HEK293T (cell line): ENCODE results near the gene TBC1D16.

Source experiments
- CTCF ChIA-PET: fragments of 350-600 bp; formaldehyde crosslinking; extraction: SDS; loops from one replicate; lab custom pipeline; 2021; ENCODE audit warnings: antibody characterized with exemption, inconsistent platforms; lab: Yijun Ruan, JAX
- POLR2A ChIA-PET: fragments of 350-600 bp; formaldehyde crosslinking; extraction: SDS; loops from one replicate; lab custom pipeline; 2020; ENCODE audit warnings: antibody characterized with exemption, inconsistent platforms; lab: Yijun Ruan, JAX
- DNase-seq: peaks from one replicate; pipeline ENCODE4 v3.0.0; 2012; ENCODE audit warnings: mixed read lengths; ENCODE audit errors: extremely low spot score
- ARNT ChIP-seq: fragments of 450-650 bp; IDR thresholded peaks from 2 replicates; pipeline ENCODE4 v1.6.1; 2017; ENCODE audit warnings: mild to moderate bottlenecking
- BHLHE40 ChIP-seq: fragments of 450-650 bp; IDR thresholded peaks from 2 replicates; pipeline ENCODE4 v1.6.1; 2016; ENCODE audit warnings: mild to moderate bottlenecking, moderate library complexity, borderline replicate concordance
- CTBP1 ChIP-seq: fragments of 450-650 bp; IDR thresholded peaks from 2 replicates; pipeline ENCODE4 v1.6.1; 2016; ENCODE audit warnings: borderline replicate concordance
- ELF4 ChIP-seq: fragments of 450-650 bp; IDR thresholded peaks from 2 replicates; pipeline ENCODE4 v1.6.1; 2017; ENCODE audit warnings: antibody characterized with exemption
- FOXA1 ChIP-seq: fragments of 450-650 bp; IDR thresholded peaks from 2 replicates; pipeline ENCODE4 v1.6.1; 2016; ENCODE audit warnings: mild to moderate bottlenecking
- FOXK2 ChIP-seq: fragments of 450-650 bp; IDR thresholded peaks from 2 replicates; pipeline ENCODE4 v1.6.1; 2016; ENCODE audit warnings: mild to moderate bottlenecking
- FOXM1 ChIP-seq: fragments of 450-650 bp; IDR thresholded peaks from 2 replicates; pipeline ENCODE4 v1.6.1; 2017; ENCODE audit warnings: mild to moderate bottlenecking, borderline replicate concordance
- HDGF ChIP-seq: fragments of 450-650 bp; IDR thresholded peaks from 2 replicates; pipeline ENCODE4 v1.6.1; 2017; ENCODE audit warnings: antibody characterized with exemption, borderline replicate concordance
- L3MBTL2 ChIP-seq: fragments of 450-650 bp; conservative IDR thresholded peaks from 2 replicates; pipeline ENCODE4 v1.6.1; 2016; ENCODE audit warnings: mild to moderate bottlenecking
- LEF1 ChIP-seq: fragments of 450-650 bp; IDR thresholded peaks from 2 replicates; pipeline ENCODE4 v1.6.1; 2017; ENCODE audit warnings: mild to moderate bottlenecking, borderline replicate concordance
- NFRKB ChIP-seq: fragments of 450-650 bp; IDR thresholded peaks from 2 replicates; pipeline ENCODE4 v1.6.1; 2016; ENCODE audit warnings: mild to moderate bottlenecking, moderate library complexity
- SP1 ChIP-seq: fragments of 450-650 bp; IDR thresholded peaks from 2 replicates; pipeline ENCODE4 v1.6.1; 2017
- SUZ12 ChIP-seq: fragments of 450-650 bp; IDR thresholded peaks from 2 replicates; pipeline ENCODE4 v1.6.1; 2016; ENCODE audit warnings: mild to moderate bottlenecking
- TARDBP ChIP-seq: fragments of 450-650 bp; IDR thresholded peaks from 2 replicates; pipeline ENCODE4 v1.6.1; 2016
- ZNF384 ChIP-seq: fragments of 450-650 bp; IDR thresholded peaks from 2 replicates; pipeline ENCODE4 v1.6.1; 2016
- TF ChIP-seq, protein P1 (sequence below): fragments of 450-650 bp; IDR thresholded peaks from 2 replicates; pipeline ENCODE4 v1.6.1; 2016

TBC1D16 gene

DNA sequence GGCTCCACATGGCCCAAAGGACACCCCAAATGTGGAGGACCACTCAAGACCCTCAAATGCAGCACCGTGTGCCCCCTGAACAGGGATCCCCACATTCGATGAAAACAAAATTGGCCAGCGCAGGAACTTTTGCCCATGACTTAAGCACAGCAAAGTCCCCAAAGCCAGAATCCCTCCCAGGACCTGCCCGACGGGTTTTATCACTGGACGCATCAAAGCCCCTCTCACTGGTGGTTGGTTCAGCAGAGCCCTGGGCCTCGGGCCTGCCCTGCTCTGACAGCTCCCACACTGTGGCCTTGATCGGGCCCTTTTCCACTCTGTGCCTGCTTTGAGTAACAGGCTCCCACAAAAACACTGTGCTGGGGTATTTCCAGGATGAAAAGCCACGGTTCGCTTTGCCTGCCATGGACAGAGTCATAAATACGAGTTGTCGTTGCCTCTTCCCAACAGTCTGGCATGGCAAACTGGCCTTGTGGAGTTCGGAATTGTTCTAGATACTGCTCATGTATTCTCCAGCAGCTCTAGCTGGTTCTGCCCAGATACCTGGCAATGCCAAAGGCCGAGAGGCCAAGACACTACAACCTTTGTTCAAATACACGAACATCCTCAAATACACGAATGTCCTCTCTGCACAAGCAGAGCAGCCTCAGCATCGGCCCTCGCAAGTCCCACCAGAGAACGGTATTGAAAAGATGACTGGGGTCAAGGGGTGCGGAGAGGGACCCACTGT, 46.4 kb downstream of the TBC1D16 start:
- TF ChIP-seq FOXM1 (no peak), SP1 (no peak), HDGF (no peak), ELF4 (no peak), FOXA1 (no peak), ARNT (no peak), LEF1 (no peak), TARDBP (no peak), SUZ12 (no peak), ZNF384 (no peak), L3MBTL2 (no peak), FOXK2 (no peak)
- TF ChIP-seq, protein P1, sequence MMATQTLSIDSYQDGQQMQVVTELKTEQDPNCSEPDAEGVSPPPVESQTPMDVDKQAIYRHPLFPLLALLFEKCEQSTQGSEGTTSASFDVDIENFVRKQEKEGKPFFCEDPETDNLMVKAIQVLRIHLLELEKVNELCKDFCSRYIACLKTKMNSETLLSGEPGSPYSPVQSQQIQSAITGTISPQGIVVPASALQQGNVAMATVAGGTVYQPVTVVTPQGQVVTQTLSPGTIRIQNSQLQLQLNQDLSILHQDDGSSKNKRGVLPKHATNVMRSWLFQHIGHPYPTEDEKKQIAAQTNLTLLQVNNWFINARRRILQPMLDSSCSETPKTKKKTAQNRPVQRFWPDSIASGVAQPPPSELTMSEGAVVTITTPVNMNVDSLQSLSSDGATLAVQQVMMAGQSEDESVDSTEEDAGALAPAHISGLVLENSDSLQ, result no peak
- CTCF ChIA-PET, result interaction anchor here (1.5 kb wide), 1 partner anchor 19 kb away, joined by 4 read pairs; no protein-coding TSS in a partner anchor
- POLR2A ChIA-PET, result no interaction called here
- DNase-seq, result no peak

DNA sequence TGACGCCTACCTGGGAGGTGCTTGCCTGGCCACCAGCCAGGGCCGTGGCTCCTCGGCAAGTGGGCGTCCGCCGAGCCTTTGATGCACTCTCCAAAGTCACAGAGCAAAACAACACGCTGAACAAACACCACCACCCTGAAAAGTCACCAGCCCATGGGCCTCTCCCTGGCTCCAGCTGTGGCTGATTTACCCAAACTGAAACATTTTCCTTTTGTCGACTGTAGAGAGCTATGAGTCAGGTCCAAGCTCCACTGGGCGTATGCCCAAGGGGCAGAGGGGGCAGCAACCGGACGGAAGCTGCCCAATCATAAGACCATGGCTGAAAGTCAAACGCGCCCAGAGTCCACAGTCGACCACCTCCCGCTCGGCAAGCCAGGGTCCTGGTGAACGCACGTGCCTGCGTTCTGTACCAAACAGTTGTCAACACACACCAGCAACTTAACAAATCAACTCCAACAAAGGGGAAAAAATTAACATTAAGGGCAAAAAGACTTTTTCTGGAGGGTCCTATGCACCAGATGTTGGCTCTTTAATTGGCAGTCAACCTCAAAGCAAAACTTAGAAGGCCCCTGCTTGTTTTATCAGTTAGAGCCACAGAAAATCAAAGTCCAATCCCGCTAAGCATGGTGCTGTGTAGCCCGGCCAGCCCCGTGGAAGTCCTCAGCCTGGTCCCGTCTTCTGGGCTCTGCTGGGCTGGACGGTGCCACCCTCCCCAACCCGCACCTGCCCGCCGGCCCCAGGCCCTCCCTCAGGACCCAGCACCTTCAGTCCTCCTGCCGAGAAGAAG, 47.3 kb downstream of the TBC1D16 start:
- ChIA-PET CTCF (interaction anchor here (1.5 kb wide), 1 partner anchor 18 kb away, joined by 4 read pairs; no protein-coding TSS in a partner anchor), POLR2A (no interaction called here)
- DNase-seq, result no peak
- no peak for TF ChIP-seq TARDBP
- TF ChIP-seq, protein P1, result no peak

DNA sequence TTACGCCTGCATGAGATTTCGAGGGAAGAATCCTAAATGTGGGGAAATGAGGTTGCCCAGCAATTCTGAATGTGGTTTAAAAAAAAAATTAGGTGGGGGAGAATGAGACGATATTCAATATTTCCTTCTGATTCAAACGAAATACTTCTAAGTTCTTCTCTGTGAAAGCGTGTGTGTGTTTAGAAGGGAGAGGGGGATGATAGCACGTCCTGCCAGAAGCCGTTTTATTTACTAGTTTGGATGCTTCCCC, 47.8 kb downstream of the TBC1D16 start:
- ChIA-PET POLR2A (no interaction called here), CTCF (interaction anchor here (1.5 kb wide), 1 partner anchor 18 kb away, joined by 4 read pairs; no protein-coding TSS in a partner anchor)
- TF ChIP-seq ZNF384 (no peak), SUZ12 (no peak), TARDBP (no peak), SP1 (no peak), BHLHE40 (no peak), NFRKB (no peak), FOXA1 (no peak), FOXM1 (no peak), ELF4 (no peak), CTBP1 (no peak), LEF1 (no peak), HDGF (no peak), ARNT (no peak), FOXK2 (no peak), L3MBTL2 (no peak)
- TF ChIP-seq, protein P1, result no peak
- DNase-seq, result no peak

DNA sequence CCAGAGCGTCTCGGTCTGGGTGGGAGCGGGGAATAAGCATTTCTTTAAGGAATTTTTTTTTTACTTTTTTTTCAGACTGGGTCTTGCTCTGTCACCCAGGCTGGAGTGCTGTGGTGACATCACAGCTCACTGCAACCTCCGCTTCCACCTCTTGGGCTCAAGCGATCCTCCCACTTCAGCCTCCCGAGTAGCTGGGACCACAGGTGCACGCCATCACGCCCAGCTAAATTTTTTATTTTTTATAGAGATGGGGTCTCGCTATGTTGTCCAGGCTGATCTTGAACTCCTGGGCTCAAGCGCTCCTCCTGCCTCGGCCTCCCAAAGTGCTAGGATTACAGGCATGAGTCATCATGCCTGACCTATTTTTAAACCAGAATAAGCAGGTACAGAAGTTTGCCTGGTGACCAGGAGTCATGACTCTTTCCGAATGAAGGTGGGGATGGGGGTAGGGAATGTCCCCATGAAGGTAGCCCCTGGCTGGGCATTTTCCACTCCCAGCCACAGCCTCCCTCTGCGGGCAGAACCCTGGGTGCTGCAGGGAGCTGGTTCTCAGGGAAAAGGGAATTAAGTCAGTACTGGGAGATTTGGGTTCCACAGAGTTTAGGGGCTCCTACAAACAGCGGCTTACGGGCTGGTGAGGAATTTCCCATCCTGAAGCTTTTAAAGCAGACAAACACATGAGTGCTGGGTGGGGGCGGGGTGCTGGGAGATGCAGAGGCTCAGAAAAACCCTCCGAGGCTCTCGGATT, 48.3 kb downstream of the TBC1D16 start:
- CTCF ChIA-PET, result interaction anchor here (1.5 kb wide), 2 partner anchors 13 to 17 kb away, joined by 3 to 4 read pairs; no protein-coding TSS in a partner anchor
- POLR2A ChIA-PET, result no interaction called here
- DNase-seq, result no peak
- TF ChIP-seq ELF4 (no peak), FOXA1 (no peak), ZNF384 (no peak), LEF1 (no peak), ARNT (no peak), FOXM1 (no peak), SUZ12 (no peak), HDGF (no peak), TARDBP (no peak), NFRKB (no peak), CTBP1 (no peak), FOXK2 (no peak), BHLHE40 (no peak), SP1 (no peak), L3MBTL2 (no peak)
- TF ChIP-seq, protein P1, result no peak
